Neutrophil (primary cell): ENCODE measurements around the gene COCH.

Experiments
- H3K27ac ChIP-seq: fragments of 200-600 bp; sonication (generic); 2 replicates; pipeline ENCODE4 v1.5.1; 2016; ENCODE audit warnings: mild to moderate bottlenecking, moderate library complexity
- H3K27me3 ChIP-seq: fragments of 200-600 bp; sonication (generic); 2 replicates; pipeline ENCODE4 v1.6.0; 2016; ENCODE audit warnings: mild to moderate bottlenecking
- H3K36me3 ChIP-seq: fragments of 200-600 bp; sonication (generic); 2 replicates; pipeline ENCODE4 v1.5.1; 2017
- H3K4me1 ChIP-seq, 2 experiments: fragments of 200-600 bp in 1 of 2; sonication (generic) in 1 of 2; 1 replicate in 1 of 2; 2 replicates in 1 of 2; pipeline versions ENCODE4 v1.5.1 to v1.6.1; 2013 to 2016; ENCODE audit warnings: low read depth in 1 of 2, low read length in 1 of 2, mild to moderate bottlenecking in 1 of 2, moderate library complexity in 1 of 2; ENCODE audit not compliant: control insufficient read depth in 1 of 2, insufficient read depth in 1 of 2
- H3K4me3 ChIP-seq, 2 experiments: fragments of 200-600 bp in 1 of 2; sonication (generic) in 1 of 2; 1 replicate in 1 of 2; 2 replicates in 1 of 2; pipeline ENCODE4 v1.5.1; 2013 to 2016; ENCODE audit warnings: low read depth in 1 of 2, low read length in 1 of 2, mild to moderate bottlenecking in 1 of 2, moderate library complexity in 1 of 2
- H3K9me3 ChIP-seq: fragments of 200-600 bp; sonication (generic); 2 replicates; pipeline ENCODE4 v1.5.1; 2016
- TF ChIP-seq, protein P1 (sequence below): fragments of 200-600 bp; sonication (generic); IDR thresholded peaks from 2 replicates; pipeline ENCODE4 v1.5.1; 2016; ENCODE audit warnings: antibody characterized with exemption

The COCH gene

DNA sequence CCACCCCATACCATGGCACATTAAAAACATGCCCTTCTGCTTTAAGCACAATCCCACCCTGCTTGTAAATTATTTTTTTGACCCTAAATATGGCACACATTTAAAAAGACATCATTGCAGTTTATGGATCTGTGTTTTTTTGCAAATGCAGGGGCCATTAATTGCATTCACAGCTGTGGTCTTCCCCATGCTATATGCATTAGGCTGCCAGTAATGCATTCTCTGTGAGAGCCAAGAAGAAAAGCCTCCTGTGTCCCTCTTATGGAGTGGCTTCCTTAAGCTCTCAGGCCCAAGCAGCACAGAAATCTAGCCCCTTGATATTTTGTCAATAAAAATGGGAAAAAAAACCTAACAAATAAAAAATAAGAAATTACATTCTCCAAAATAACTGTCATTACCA, 20.4 kb upstream of the COCH start:
- no peak overlapping the region for H3K27ac ChIP-seq
- no peaks in the 10 kb centered on the region for H3K36me3 ChIP-seq
- peaks cover 4 to 5% of the 10 kb centered on the region in 2 experiments for H3K4me1 ChIP-seq
- H3K4me3 ChIP-seq = no peak overlapping the region
- no peaks in the 10 kb centered on the region for H3K27me3 ChIP-seq
- TF ChIP-seq, protein P1, sequence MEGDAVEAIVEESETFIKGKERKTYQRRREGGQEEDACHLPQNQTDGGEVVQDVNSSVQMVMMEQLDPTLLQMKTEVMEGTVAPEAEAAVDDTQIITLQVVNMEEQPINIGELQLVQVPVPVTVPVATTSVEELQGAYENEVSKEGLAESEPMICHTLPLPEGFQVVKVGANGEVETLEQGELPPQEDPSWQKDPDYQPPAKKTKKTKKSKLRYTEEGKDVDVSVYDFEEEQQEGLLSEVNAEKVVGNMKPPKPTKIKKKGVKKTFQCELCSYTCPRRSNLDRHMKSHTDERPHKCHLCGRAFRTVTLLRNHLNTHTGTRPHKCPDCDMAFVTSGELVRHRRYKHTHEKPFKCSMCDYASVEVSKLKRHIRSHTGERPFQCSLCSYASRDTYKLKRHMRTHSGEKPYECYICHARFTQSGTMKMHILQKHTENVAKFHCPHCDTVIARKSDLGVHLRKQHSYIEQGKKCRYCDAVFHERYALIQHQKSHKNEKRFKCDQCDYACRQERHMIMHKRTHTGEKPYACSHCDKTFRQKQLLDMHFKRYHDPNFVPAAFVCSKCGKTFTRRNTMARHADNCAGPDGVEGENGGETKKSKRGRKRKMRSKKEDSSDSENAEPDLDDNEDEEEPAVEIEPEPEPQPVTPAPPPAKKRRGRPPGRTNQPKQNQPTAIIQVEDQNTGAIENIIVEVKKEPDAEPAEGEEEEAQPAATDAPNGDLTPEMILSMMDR = no peak
- H3K9me3 ChIP-seq = no peaks in the 10 kb centered on the region

GRCh38 chr14:30854492-30854891, 19.9 kb upstream of the COCH start:
- Histone ChIP-seq H3K36me3 (no peaks in the 10 kb centered on the region), H3K4me1 (no peaks in the 10 kb centered on the region), H3K4me3 (no peak overlapping the region), H3K27me3 (no peaks in the 10 kb centered on the region), H3K27ac (no peak overlapping the region), H3K9me3 (no peaks in the 10 kb centered on the region)
- TF ChIP-seq, protein P1 = no peak

DNA sequence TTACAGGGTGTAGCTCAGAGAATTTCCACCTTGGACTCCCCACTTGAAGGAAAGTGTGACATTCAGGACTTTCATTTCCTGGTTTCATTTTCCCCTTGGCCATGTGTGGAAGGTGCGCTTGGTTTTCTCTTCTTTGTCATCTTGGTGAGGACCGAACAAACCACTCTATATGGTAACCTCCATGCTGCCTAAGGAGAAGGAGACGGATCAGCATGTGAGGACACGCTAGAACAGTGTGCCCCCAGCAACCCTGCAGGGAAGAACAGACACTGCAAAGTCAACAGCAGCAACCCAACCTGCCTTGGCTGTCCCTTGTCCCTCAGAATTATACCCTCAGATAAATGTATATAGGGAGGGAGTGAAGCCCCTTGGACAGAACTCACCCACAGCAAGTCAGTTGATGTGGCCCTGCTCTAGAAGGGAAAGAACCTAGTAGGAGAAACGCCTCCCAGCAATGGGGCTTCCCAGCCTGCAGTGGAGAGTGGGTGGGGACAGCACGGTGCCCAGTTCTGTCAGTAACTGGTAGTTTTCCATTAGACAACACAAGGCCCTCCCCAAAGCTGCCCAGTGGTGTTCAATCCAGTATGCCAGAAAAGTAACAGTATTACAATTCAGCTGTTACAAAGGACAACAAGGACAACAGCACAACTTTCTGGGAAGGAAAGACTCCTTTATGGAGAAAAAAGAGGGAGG, 18.9 kb upstream of the COCH start:
- H3K4me3 ChIP-seq = no peak overlapping the region
- no peaks in the 10 kb centered on the region for H3K36me3 ChIP-seq
- peaks cover 0 to 7% of the 10 kb centered on the region in 2 experiments for H3K4me1 ChIP-seq
- no peaks in the 10 kb centered on the region for H3K27me3 ChIP-seq
- TF ChIP-seq, protein P1 = no peak
- H3K9me3 ChIP-seq = no peaks in the 10 kb centered on the region
- H3K27ac ChIP-seq = no peak overlapping the region

DNA sequence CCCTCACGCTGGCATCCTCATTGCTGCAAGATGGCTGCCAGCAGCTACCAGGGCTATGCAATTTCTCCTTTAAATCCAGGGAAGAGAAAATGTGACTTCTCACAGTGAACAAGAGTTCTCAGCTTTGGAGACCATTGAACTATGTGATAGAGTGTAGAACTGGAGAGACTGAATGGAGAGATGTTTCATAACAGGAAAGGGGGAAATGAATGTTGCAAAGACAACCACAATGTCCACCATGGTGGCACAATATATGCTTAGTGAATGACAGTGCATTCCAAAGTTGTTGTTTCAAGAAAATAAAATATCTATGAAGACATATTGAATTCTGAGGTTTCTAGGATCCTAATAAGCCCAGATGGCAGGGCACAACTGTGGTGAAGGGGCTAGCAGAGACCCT, 13.2 kb upstream of the COCH start:
- Histone ChIP-seq H3K27ac (peak overlapping the region; percentile 61), H3K4me3 (peak overlapping the region in 1 of 2 experiments; percentile 20), H3K36me3 (no peaks in the 10 kb centered on the region), H3K4me1 (peaks cover 12 to 28% of the 10 kb centered on the region in 2 experiments), H3K27me3 (no peaks in the 10 kb centered on the region), H3K9me3 (no peaks in the 10 kb centered on the region)
- TF ChIP-seq, protein P1 = no peak

DNA sequence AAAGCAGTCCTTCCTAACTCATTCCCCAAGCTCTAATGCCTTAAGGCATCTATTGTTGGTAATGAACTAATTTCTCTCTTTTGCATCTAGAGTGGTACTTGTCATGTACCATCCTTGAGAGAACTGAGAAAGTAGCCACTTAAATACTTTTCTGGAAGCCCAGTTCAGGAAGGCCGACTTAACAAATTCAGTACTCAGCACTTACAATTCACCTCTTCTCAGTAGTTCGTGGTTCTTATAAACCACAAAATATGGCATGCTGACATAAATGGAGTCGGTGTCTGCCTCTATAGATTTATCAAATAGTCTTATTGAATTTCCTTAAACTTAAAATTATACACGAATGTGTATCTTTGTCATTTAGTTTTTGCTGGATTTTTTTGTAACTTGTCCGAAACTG, 9.4 kb upstream of the COCH start:
- Histone ChIP-seq H3K4me1 (peaks cover 12 to 26% of the 10 kb centered on the region in 2 experiments), H3K27me3 (peaks cover 4% of the 10 kb centered on the region), H3K4me3 (no peak overlapping the region), H3K36me3 (no peaks in the 10 kb centered on the region), H3K9me3 (no peaks in the 10 kb centered on the region), H3K27ac (no peak overlapping the region)
- TF ChIP-seq, protein P1 = no peak
